HEK293 (cell line): ENCODE results near the gene TLK1.

Source experiments
- CTCF ChIA-PET: fragments of 350-600 bp; formaldehyde crosslinking; extraction: SDS; loops from one replicate; lab custom pipeline; 2021; ENCODE audit warnings: antibody characterized with exemption; lab: Yijun Ruan, JAX
- POLR2A ChIA-PET: fragments of 300-600 bp; formaldehyde crosslinking; extraction: SDS; loops from one replicate; lab custom pipeline; 2020; ENCODE audit warnings: antibody characterized with exemption, inconsistent platforms; lab: Yijun Ruan, JAX
- H3K27ac ChIP-seq: fragments of 200-500 bp; sonication (Bioruptor generic); 2 replicates; pipeline ENCODE4 v1.5.1; 2014; ENCODE audit warnings: low read depth, low read length, control low read depth, inconsistent platforms; ENCODE audit errors: extremely low read depth
- H3K36me3 ChIP-seq, 2 experiments: fragments of 200-500 bp in 1 of 2; sonication (Bioruptor generic) in 1 of 2; 1 replicate in 1 of 2; 2 replicates in 1 of 2; pipeline ENCODE4 v1.5.1; 2014 to 2017; ENCODE audit warnings: inconsistent platforms in 2 of 2, low read length in 2 of 2; ENCODE audit not compliant: control insufficient read depth in 2 of 2, insufficient read depth in 1 of 2
- H3K4me1 ChIP-seq: fragments of 200-500 bp; sonication (Bioruptor generic); 2 replicates; pipeline ENCODE4 v1.5.1; 2014; ENCODE audit warnings: mild to moderate bottlenecking, low read length, inconsistent platforms; ENCODE audit not compliant: control insufficient read depth, insufficient read depth
- H3K4me3 ChIP-seq: 2 replicates; pipeline ENCODE4 v1.5.1; 2011; ENCODE audit warnings: low read depth, mild to moderate bottlenecking, control low read depth, low read length, moderate library complexity
- H3K9me3 ChIP-seq: fragments of 200-500 bp; sonication (Bioruptor generic); 2 replicates; pipeline ENCODE4 v1.5.1; 2014; ENCODE audit warnings: low read depth, low read length, inconsistent platforms; ENCODE audit not compliant: control insufficient read depth, insufficient read depth
- HOXA7 ChIP-seq: sonication (generic); formaldehyde crosslinking; IDR thresholded peaks from 2 replicates; pipeline ENCODE4 v1.8.1; 2022; ENCODE audit warnings: missing genetic modification reagents, borderline replicate concordance
- PRDM4 ChIP-seq: fragments of 450-650 bp; formaldehyde crosslinking; IDR thresholded peaks from 2 replicates; pipeline ENCODE4 v1.5.1; 2017; ENCODE audit warnings: missing biosample characterization, missing genetic modification characterization
- SETDB1 ChIP-seq: IDR thresholded peaks from one replicate; pipeline ENCODE4 v1.6.1; 2017; ENCODE audit warnings: mild to moderate bottlenecking, low read length, moderate library complexity, mixed read lengths; ENCODE audit not compliant: insufficient read length
- TRIM28 ChIP-seq: IDR thresholded peaks from 2 replicates; pipeline ENCODE4 v1.6.1; 2011; ENCODE audit warnings: low read length, control low read depth, borderline replicate concordance
- YY2 ChIP-seq: fragments of 450-650 bp; formaldehyde crosslinking; IDR thresholded peaks from 2 replicates; pipeline ENCODE4 v1.5.1; 2016; ENCODE audit warnings: missing biosample characterization, missing genetic modification characterization
- ZBTB44 ChIP-seq: fragments of 450-650 bp; IDR thresholded peaks from 2 replicates; pipeline ENCODE4 v1.5.1; 2018; ENCODE audit warnings: missing biosample characterization, mild to moderate bottlenecking, missing genetic modification characterization
- ZBTB7A ChIP-seq: fragments of 450-650 bp; formaldehyde crosslinking; IDR thresholded peaks from 2 replicates; pipeline ENCODE4 v1.5.1; 2016; ENCODE audit warnings: low read depth, missing biosample characterization, missing genetic modification characterization
- ZNF132 ChIP-seq: fragments of 450-650 bp; formaldehyde crosslinking; IDR thresholded peaks from 2 replicates; pipeline ENCODE4 v1.5.1; 2017; ENCODE audit warnings: missing biosample characterization, missing genetic modification characterization, borderline replicate concordance
- ZNF2 ChIP-seq: fragments of 450-650 bp; formaldehyde crosslinking; IDR thresholded peaks from 2 replicates; pipeline ENCODE4 v1.5.1; 2016; ENCODE audit warnings: missing biosample characterization, missing genetic modification characterization
- ZNF266 ChIP-seq: fragments of 450-650 bp; formaldehyde crosslinking; IDR thresholded peaks from 2 replicates; pipeline ENCODE4 v1.5.1; 2016; ENCODE audit warnings: missing biosample characterization, missing genetic modification characterization, low read depth
- ZNF341 ChIP-seq: fragments of 450-650 bp; formaldehyde crosslinking; IDR thresholded peaks from 2 replicates; pipeline ENCODE4; 2016; ENCODE audit warnings: low read depth, missing biosample characterization, missing genetic modification characterization
- ZNF510 ChIP-seq: fragments of 450-650 bp; formaldehyde crosslinking; IDR thresholded peaks from 2 replicates; pipeline ENCODE4 v1.5.1; 2018; ENCODE audit warnings: mild to moderate bottlenecking, missing genetic modification characterization, missing biosample characterization; ENCODE audit not compliant: insufficient replicate concordance
- ZNF521 ChIP-seq: fragments of 450-650 bp; formaldehyde crosslinking; IDR thresholded peaks from 2 replicates; pipeline ENCODE4 v1.5.1; 2017; ENCODE audit warnings: missing biosample characterization, mild to moderate bottlenecking, missing genetic modification characterization
- ZNF560 ChIP-seq: fragments of 450-650 bp; formaldehyde crosslinking; IDR thresholded peaks from 2 replicates; pipeline ENCODE4 v1.5.1; 2017; ENCODE audit warnings: missing biosample characterization, missing genetic modification characterization, borderline replicate concordance
- ZNF623 ChIP-seq: fragments of 450-650 bp; formaldehyde crosslinking; IDR thresholded peaks from 2 replicates; pipeline ENCODE4 v1.5.1; 2016; ENCODE audit warnings: missing biosample characterization, missing genetic modification characterization
- ZNF76 ChIP-seq: fragments of 450-650 bp; formaldehyde crosslinking; IDR thresholded peaks from 2 replicates; pipeline ENCODE4; 2016; ENCODE audit warnings: low read depth, missing biosample characterization, missing genetic modification characterization, borderline replicate concordance
- ZNF776 ChIP-seq: fragments of 450-650 bp; formaldehyde crosslinking; IDR thresholded peaks from 2 replicates; pipeline ENCODE4 v1.5.0; 2017; ENCODE audit warnings: missing biosample characterization, missing genetic modification characterization, borderline replicate concordance
- ZNF792 ChIP-seq: fragments of 450-650 bp; formaldehyde crosslinking; IDR thresholded peaks from 2 replicates; pipeline ENCODE4 v1.5.1; 2016; ENCODE audit warnings: missing biosample characterization, missing genetic modification characterization
- ZSCAN16 ChIP-seq: fragments of 450-650 bp; formaldehyde crosslinking; IDR thresholded peaks from 2 replicates; pipeline ENCODE4 v1.5.1; 2016; ENCODE audit warnings: missing biosample characterization, missing genetic modification characterization
- TF ChIP-seq, protein P1 (sequence below): fragments of 450-650 bp; formaldehyde crosslinking; IDR thresholded peaks from 2 replicates; pipeline ENCODE4 v1.5.0; 2017; ENCODE audit warnings: missing biosample characterization, missing genetic modification characterization, borderline replicate concordance
- TF ChIP-seq, protein P2 (sequence below): fragments of 450-650 bp; formaldehyde crosslinking; IDR thresholded peaks from 2 replicates; pipeline ENCODE4 v1.5.1; 2016; ENCODE audit warnings: missing biosample characterization, missing genetic modification characterization
- TF ChIP-seq, protein P3 (sequence below): fragments of 450-650 bp; formaldehyde crosslinking; IDR thresholded peaks from 2 replicates; pipeline ENCODE4 v1.5.1; 2016; ENCODE audit warnings: missing biosample characterization, missing genetic modification characterization, borderline replicate concordance

The TLK1 gene

GRCh38 chr2:171187819-171188218, 27.1 kb upstream of the TLK1 start (continued):
- no peak for TF ChIP-seq ZNF560 (tag by site-specific recombination)
- no peak for TF ChIP-seq ZNF623 (tag by site-specific recombination)
- no peak for TF ChIP-seq ZNF510 (tag by site-specific recombination)
- no peak for TF ChIP-seq ZNF521 (tag by site-specific recombination)
- TF ChIP-seq, protein P1, sequence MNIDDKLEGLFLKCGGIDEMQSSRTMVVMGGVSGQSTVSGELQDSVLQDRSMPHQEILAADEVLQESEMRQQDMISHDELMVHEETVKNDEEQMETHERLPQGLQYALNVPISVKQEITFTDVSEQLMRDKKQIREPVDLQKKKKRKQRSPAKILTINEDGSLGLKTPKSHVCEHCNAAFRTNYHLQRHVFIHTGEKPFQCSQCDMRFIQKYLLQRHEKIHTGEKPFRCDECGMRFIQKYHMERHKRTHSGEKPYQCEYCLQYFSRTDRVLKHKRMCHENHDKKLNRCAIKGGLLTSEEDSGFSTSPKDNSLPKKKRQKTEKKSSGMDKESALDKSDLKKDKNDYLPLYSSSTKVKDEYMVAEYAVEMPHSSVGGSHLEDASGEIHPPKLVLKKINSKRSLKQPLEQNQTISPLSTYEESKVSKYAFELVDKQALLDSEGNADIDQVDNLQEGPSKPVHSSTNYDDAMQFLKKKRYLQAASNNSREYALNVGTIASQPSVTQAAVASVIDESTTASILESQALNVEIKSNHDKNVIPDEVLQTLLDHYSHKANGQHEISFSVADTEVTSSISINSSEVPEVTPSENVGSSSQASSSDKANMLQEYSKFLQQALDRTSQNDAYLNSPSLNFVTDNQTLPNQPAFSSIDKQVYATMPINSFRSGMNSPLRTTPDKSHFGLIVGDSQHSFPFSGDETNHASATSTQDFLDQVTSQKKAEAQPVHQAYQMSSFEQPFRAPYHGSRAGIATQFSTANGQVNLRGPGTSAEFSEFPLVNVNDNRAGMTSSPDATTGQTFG (tag by site-specific recombination) = no peak
- TF ChIP-seq ZNF792 = no peak
- TF ChIP-seq, protein P2, sequence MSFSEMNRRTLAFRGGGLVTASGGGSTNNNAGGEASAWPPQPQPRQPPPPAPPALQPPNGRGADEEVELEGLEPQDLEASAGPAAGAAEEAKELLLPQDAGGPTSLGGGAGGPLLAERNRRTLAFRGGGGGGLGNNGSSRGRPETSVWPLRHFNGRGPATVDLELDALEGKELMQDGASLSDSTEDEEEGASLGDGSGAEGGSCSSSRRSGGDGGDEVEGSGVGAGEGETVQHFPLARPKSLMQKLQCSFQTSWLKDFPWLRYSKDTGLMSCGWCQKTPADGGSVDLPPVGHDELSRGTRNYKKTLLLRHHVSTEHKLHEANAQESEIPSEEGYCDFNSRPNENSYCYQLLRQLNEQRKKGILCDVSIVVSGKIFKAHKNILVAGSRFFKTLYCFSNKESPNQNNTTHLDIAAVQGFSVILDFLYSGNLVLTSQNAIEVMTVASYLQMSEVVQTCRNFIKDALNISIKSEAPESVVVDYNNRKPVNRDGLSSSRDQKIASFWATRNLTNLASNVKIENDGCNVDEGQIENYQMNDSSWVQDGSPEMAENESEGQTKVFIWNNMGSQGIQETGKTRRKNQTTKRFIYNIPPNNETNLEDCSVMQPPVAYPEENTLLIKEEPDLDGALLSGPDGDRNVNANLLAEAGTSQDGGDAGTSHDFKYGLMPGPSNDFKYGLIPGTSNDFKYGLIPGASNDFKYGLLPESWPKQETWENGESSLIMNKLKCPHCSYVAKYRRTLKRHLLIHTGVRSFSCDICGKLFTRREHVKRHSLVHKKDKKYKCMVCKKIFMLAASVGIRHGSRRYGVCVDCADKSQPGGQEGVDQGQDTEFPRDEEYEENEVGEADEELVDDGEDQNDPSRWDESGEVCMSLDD = no peak
- TF ChIP-seq ZSCAN16 (tag by site-specific recombination) = no peak
- no peak for TF ChIP-seq SETDB1

DNA sequence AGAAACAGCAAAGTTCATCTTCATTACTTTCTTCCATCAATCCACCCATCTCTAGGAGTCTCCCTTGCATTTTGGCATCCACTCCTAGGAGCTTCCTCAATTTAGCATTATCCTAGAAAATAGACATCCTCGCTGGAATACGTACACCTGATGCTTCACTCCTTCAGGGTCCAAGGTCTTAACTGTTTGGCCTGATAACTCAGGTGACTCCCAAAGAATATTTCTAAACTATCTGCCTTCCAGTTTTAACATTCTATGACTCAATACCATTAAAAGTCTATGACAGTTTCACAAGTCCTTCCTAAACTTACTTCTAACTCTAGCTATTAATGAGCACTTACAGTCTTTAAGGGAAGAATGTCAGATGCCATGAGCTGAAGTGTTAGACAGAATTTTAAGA, 26.5 kb upstream of the TLK1 start:
- H3K9me3 ChIP-seq = no peaks in the 10 kb centered on the region
- H3K4me3 ChIP-seq = no peak overlapping the region
- H3K4me1 ChIP-seq = no peaks in the 10 kb centered on the region
- CTCF ChIA-PET = no interaction called here
- POLR2A ChIA-PET = no interaction called here
- H3K36me3 ChIP-seq = no peaks in the 10 kb centered on the region
- no peak overlapping the region for H3K27ac ChIP-seq
- no peak for TF ChIP-seq PRDM4
- TF ChIP-seq ZNF132 (tag by site-specific recombination) = no peak
- TF ChIP-seq ZNF341 (tag by site-specific recombination) = no peak
- TF ChIP-seq ZNF266 (tag by site-specific recombination) = no peak
- TF ChIP-seq ZNF76 = no peak
- TF ChIP-seq ZNF2 (tag by site-specific recombination) = no peak
- no peak for TF ChIP-seq ZBTB44 (tag by site-specific recombination)
- no peak for TF ChIP-seq ZNF521 (tag by site-specific recombination)
- TF ChIP-seq, protein P3, sequence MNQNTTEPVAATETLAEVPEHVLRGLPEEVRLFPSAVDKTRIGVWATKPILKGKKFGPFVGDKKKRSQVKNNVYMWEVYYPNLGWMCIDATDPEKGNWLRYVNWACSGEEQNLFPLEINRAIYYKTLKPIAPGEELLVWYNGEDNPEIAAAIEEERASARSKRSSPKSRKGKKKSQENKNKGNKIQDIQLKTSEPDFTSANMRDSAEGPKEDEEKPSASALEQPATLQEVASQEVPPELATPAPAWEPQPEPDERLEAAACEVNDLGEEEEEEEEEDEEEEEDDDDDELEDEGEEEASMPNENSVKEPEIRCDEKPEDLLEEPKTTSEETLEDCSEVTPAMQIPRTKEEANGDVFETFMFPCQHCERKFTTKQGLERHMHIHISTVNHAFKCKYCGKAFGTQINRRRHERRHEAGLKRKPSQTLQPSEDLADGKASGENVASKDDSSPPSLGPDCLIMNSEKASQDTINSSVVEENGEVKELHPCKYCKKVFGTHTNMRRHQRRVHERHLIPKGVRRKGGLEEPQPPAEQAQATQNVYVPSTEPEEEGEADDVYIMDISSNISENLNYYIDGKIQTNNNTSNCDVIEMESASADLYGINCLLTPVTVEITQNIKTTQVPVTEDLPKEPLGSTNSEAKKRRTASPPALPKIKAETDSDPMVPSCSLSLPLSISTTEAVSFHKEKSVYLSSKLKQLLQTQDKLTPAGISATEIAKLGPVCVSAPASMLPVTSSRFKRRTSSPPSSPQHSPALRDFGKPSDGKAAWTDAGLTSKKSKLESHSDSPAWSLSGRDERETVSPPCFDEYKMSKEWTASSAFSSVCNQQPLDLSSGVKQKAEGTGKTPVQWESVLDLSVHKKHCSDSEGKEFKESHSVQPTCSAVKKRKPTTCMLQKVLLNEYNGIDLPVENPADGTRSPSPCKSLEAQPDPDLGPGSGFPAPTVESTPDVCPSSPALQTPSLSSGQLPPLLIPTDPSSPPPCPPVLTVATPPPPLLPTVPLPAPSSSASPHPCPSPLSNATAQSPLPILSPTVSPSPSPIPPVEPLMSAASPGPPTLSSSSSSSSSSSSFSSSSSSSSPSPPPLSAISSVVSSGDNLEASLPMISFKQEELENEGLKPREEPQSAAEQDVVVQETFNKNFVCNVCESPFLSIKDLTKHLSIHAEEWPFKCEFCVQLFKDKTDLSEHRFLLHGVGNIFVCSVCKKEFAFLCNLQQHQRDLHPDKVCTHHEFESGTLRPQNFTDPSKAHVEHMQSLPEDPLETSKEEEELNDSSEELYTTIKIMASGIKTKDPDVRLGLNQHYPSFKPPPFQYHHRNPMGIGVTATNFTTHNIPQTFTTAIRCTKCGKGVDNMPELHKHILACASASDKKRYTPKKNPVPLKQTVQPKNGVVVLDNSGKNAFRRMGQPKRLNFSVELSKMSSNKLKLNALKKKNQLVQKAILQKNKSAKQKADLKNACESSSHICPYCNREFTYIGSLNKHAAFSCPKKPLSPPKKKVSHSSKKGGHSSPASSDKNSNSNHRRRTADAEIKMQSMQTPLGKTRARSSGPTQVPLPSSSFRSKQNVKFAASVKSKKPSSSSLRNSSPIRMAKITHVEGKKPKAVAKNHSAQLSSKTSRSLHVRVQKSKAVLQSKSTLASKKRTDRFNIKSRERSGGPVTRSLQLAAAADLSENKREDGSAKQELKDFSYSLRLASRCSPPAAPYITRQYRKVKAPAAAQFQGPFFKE = no peak
- TF ChIP-seq ZBTB7A (tag by site-specific recombination) = no peak
- TF ChIP-seq YY2 (tag by site-specific recombination) = no peak
- TF ChIP-seq HOXA7 (CRISPR knock-in tag) = no peak
- TF ChIP-seq ZNF776 (tag by site-specific recombination) = no peak
- no peak for TF ChIP-seq TRIM28
